ENCODE results near the gene PDHA1.

Gene PDHA1

DNA sequence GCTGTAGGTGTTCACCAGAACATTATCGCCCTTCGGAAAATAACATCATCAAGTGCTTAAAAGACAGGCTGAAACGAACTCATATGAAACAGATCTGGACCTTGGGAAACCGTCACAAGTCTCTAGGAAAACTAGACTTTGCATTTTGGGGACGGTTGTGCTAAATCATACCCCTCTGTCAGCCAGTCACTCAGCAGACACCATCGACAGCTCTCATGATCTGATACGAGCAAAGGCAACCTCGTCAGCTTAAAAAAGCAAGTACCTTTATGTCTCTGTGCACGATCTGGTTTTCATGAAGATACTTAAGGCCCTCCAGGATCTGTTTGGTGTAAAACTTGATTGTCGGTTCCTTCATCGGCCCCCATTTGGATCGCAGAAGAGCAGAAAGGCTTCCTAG is 48.4 kb downstream of the PDHA1 start:
- TF ChIP-seq, protein P1, sequence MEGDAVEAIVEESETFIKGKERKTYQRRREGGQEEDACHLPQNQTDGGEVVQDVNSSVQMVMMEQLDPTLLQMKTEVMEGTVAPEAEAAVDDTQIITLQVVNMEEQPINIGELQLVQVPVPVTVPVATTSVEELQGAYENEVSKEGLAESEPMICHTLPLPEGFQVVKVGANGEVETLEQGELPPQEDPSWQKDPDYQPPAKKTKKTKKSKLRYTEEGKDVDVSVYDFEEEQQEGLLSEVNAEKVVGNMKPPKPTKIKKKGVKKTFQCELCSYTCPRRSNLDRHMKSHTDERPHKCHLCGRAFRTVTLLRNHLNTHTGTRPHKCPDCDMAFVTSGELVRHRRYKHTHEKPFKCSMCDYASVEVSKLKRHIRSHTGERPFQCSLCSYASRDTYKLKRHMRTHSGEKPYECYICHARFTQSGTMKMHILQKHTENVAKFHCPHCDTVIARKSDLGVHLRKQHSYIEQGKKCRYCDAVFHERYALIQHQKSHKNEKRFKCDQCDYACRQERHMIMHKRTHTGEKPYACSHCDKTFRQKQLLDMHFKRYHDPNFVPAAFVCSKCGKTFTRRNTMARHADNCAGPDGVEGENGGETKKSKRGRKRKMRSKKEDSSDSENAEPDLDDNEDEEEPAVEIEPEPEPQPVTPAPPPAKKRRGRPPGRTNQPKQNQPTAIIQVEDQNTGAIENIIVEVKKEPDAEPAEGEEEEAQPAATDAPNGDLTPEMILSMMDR (IDR thresholded peaks at IDR 0.05) = no peak

- TF ChIP-seq, protein P1 (IDR thresholded peaks at IDR 0.05) = no peak
Measured at GRCh38 chrX:19392703-19393102, 49.0 kb downstream of the PDHA1 start.

GRCh38 chrX:19403696-19404095 is 60.0 kb downstream of the PDHA1 start:
- TF ChIP-seq, protein P1 (IDR thresholded peaks at IDR 0.05) = no peak

DNA sequence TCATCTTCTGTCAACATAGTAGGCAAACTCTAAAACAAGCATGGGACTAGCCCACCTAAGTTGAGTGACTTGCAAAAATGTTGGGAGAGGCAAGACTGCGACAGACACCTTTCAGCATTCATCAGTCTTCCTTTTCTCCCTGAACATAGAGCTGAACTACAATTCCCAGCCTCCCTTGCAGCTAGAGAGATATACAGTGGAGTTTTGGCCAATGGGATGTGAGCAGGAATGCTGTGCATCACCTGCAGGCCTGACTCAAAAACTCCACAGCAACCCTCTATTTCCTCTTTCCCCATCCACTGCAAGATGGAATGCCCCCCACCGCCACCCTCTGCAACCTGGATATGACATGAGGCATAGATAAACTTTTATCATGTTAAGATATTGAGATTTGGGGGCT is 66.5 kb downstream of the PDHA1 start:
- TF ChIP-seq, protein P1 (IDR thresholded peaks at IDR 0.05) = no peak
